ENCODE data around the gene KRTAP10-9. TPM values are rescaled to one million over a fixed set of nuclear protein-coding genes. Genes with fewer than 3 reads are reported as not detected.

The KRTAP10-9 gene
- total RNA-seq, 4 donors from 2014 or later: 4.7 TPM; not detected in 3

GRCh38 chr21:44601596-44602462 lies 25.1 kb upstream of the KRTAP10-9 start:
- DNase-seq (ENCODE audit: low spot score in 2 of 2): peak in 1 of 2 donors; percentile 68
- H3K4me3 ChIP-seq (ENCODE audit: low read depth, poor library complexity, severe bottlenecking): no peak overlapping the region
- 74 to 82% methylated on average over 22 to 23 of the region's 23 CpGs for WGBS, 2 donors
- intact Hi-C loops (cut with DNase I; ENCODE audit: low total_unique reads): no loop called here
- TF ChIP-seq POLR2A (IDR thresholded peaks at IDR 0.05) (no peak), CTCF (IDR thresholded peaks at IDR 0.05) (no peak)

GRCh38 chr21:44602463-44602850 lies 24.4 kb upstream of the KRTAP10-9 start:
- no peak for DNase-seq (ENCODE audit: low spot score in 2 of 2)
- 74 to 84% methylated on average over 17 to 20 of the region's 21 CpGs for WGBS, 2 donors
- TF ChIP-seq POLR2A (IDR thresholded peaks at IDR 0.05): no peak
- no peak for TF ChIP-seq CTCF (IDR thresholded peaks at IDR 0.05)
- no peak overlapping the region for H3K4me3 ChIP-seq (ENCODE audit: low read depth, poor library complexity, severe bottlenecking)
- intact Hi-C loops (cut with DNase I; ENCODE audit: low total_unique reads): no loop called here

GRCh38 chr21:44603109-44603875 lies 23.6 kb upstream of the KRTAP10-9 start:
- peak in 1 of 2 donors; percentile 68 for DNase-seq (ENCODE audit: low spot score in 2 of 2)
- TF ChIP-seq CTCF (IDR thresholded peaks at IDR 0.05) (no peak), POLR2A (IDR thresholded peaks at IDR 0.05) (no peak)
- no peak overlapping the region for H3K4me3 ChIP-seq (ENCODE audit: low read depth, poor library complexity, severe bottlenecking)
- WGBS, 2 donors: 49 to 71% methylated on average over 14 of the region's 17 CpGs
- intact Hi-C loops (cut with DNase I; ENCODE audit: low total_unique reads): no loop called here

GRCh38 chr21:44603911-44604310 lies 23.0 kb upstream of the KRTAP10-9 start:
- intact Hi-C loops (cut with DNase I; ENCODE audit: low total_unique reads): no loop called here
- 87 to 94% methylated on average over 8 of the region's 8 CpGs for WGBS, 2 donors

GRCh38 chr21:44606495-44606894 lies 20.4 kb upstream of the KRTAP10-9 start:
- 76 to 82% methylated on average over 4 of the region's 4 CpGs for WGBS, 2 donors
- H3K4me3 ChIP-seq (ENCODE audit: low read depth, poor library complexity, severe bottlenecking): no peak overlapping the region
- intact Hi-C loops (cut with DNase I; ENCODE audit: low total_unique reads): no loop called here
- no peak for DNase-seq (ENCODE audit: low spot score in 2 of 2)
- TF ChIP-seq CTCF (IDR thresholded peaks at IDR 0.05): no peak
- TF ChIP-seq POLR2A (IDR thresholded peaks at IDR 0.05): no peak

More at GRCh38 chr21:44603911-44604310, 23.0 kb upstream of the KRTAP10-9 start:
- TF ChIP-seq CTCF (IDR thresholded peaks at IDR 0.05) (no peak), POLR2A (IDR thresholded peaks at IDR 0.05) (no peak)
- H3K4me3 ChIP-seq (ENCODE audit: low read depth, poor library complexity, severe bottlenecking): no peak overlapping the region
- DNase-seq (ENCODE audit: low spot score in 2 of 2): peak in 1 of 2 donors; percentile 49
